HepG2 (cell line): ENCODE measurements around the gene SH3D19. TPM values are rescaled to one million over a fixed set of nuclear protein-coding genes. Genes with fewer than 3 reads are reported as not detected.

Experiments used
- ATAC-seq: fragments of 200-7000 bp; cut with Tn5 transposase; 3 replicates; pipeline ENCODE4 v1.9.1; 2020; ENCODE audit warnings: mild to moderate bottlenecking, moderate library complexity
- BruUV-seq: library from RNA; stranded (reverse); fragments of 400-500 nt; replicated peaks from 2 replicates; lab custom pipeline; 2021; lab: Mats Ljungman, UMichigan
- CTCF ChIA-PET: fragments of 300-600 bp; formaldehyde crosslinking; extraction: SDS; loops from one replicate; lab custom pipeline; 2021; ENCODE audit warnings: low total read pairs, inconsistent platforms, low intra/inter-chr PET ratio; lab: Yijun Ruan, JAX
- POLR2A ChIA-PET: fragments of 350-600 bp; sonication (Branson Sonifier 250); formaldehyde crosslinking; loops from one replicate; lab custom pipeline; 2020; ENCODE audit warnings: antibody characterized with exemption, inconsistent platforms; lab: Yijun Ruan, JAX
- DNase-seq: peaks from one replicate; pipeline ENCODE4 v3.0.0-alpha.2; 2015; ENCODE audit warnings: low spot score
- FAIRE-seq: peaks from 3 replicates; lab custom pipeline; 2011; peaks lifted over from hg19 to GRCh38; lab: Jason Lieb, UNC
- H2AFZ ChIP-seq: one replicate; pipeline ENCODE4 v1.6.1; 2011; ENCODE audit warnings: low read length, inconsistent platforms
- H3K27ac ChIP-seq: fragments of 300-600 bp; 3 replicates; pipeline ENCODE4 v1.8.0; 2011; ENCODE audit warnings: mixed run types, mild to moderate bottlenecking, mixed read lengths, low read length, inconsistent platforms; ENCODE audit not compliant: insufficient read depth; ENCODE audit errors: extremely low read length
- H3K27me3 ChIP-seq, 2 experiments: fragments of 200-600 bp in 1 of 2; 2 replicates in 1 of 2; 3 replicates in 1 of 2; pipeline versions ENCODE4 v1.6.0 to v1.8.0; 2011; ENCODE audit warnings: low read length in 2 of 2, mild to moderate bottlenecking in 2 of 2, moderate library complexity in 2 of 2, inconsistent platforms in 1 of 2; ENCODE audit not compliant: insufficient read depth in 2 of 2, control insufficient read depth in 1 of 2
- H3K36me3 ChIP-seq, 2 experiments: fragments of 200-600 bp in 1 of 2; replicated peaks in 1 of 2; 2 replicates in 1 of 2; 3 replicates in 1 of 2; pipeline versions ENCODE4 v1.5.1 to v1.8.0; 2011; ENCODE audit warnings: low read length in 2 of 2, inconsistent platforms in 1 of 2; ENCODE audit not compliant: insufficient read depth in 2 of 2, control insufficient read depth in 1 of 2
- H3K4me1 ChIP-seq: 2 replicates; pipeline ENCODE4 v1.5.1; 2012; ENCODE audit warnings: low read length, inconsistent platforms; ENCODE audit not compliant: insufficient read depth
- H3K4me2 ChIP-seq: 2 replicates; pipeline ENCODE4 v1.6.0; 2011; ENCODE audit warnings: low read depth, low read length, inconsistent platforms
- H3K4me3 ChIP-seq, 3 experiments: fragments of 200-600 bp in 1 of 3; sonication (generic), shearing (Covaris generic) in 1 of 3; replicated peaks in 1 of 3; 2 replicates each; pipeline ENCODE4 v1.5.1; 2011 to 2016; ENCODE audit warnings: low read length in 3 of 3, inconsistent platforms in 2 of 3, low read depth in 2 of 3, mild to moderate bottlenecking in 2 of 3, control low read depth in 1 of 3, mixed read lengths in 1 of 3; ENCODE audit not compliant: insufficient read depth in 1 of 3
- H3K79me2 ChIP-seq: one replicate; pipeline ENCODE4 v1.6.1; 2011; ENCODE audit warnings: low read length, inconsistent platforms; ENCODE audit not compliant: insufficient read depth
- H3K9ac ChIP-seq: 2 replicates; pipeline ENCODE4 v1.6.0; 2011; ENCODE audit warnings: mild to moderate bottlenecking, low read depth, low read length, inconsistent platforms; ENCODE audit not compliant: insufficient read depth
- H3K9me3 ChIP-seq: 2 replicates; pipeline ENCODE4 v1.5.1; 2012; ENCODE audit warnings: mild to moderate bottlenecking, low read length
- H4K20me1 ChIP-seq: 2 replicates; pipeline ENCODE4 v1.6.0; 2011; ENCODE audit warnings: inconsistent platforms, mild to moderate bottlenecking, low read length, moderate library complexity; ENCODE audit not compliant: insufficient read depth
- CREM ChIP-seq, 2 experiments: sonication (generic) in 1 of 2; formaldehyde crosslinking in 1 of 2; IDR thresholded peaks; 2 replicates each; pipeline versions ENCODE4 v1.4.0 to v1.6.1; 2016 to 2020; ENCODE audit warnings: antibody characterized with exemption in 1 of 2, mild to moderate bottlenecking in 1 of 2, missing genetic modification reagents in 1 of 2
- DNMT3B ChIP-seq: conservative IDR thresholded peaks from 2 replicates; pipeline ENCODE4 v1.6.1; 2016; ENCODE audit warnings: missing biosample characterization, control low read depth
- ELF1 ChIP-seq: sonication (generic); formaldehyde crosslinking; IDR thresholded peaks from 2 replicates; pipeline ENCODE4 v1.4.0; 2020; ENCODE audit warnings: missing genetic modification reagents
- ELF3 ChIP-seq: IDR thresholded peaks from 2 replicates; pipeline ENCODE4 v1.6.1; 2016; ENCODE audit warnings: missing genetic modification reagents, missing compliant biosample characterization
- ELK4 ChIP-seq: sonication (generic); formaldehyde crosslinking; IDR thresholded peaks from 2 replicates; pipeline ENCODE4 v1.9.0; 2021; ENCODE audit warnings: missing genetic modification reagents, borderline replicate concordance
- GABPA ChIP-seq, 2 experiments: IDR thresholded peaks; 2 replicates each; pipeline ENCODE4 v1.6.1; 2011 to 2016; ENCODE audit warnings: low read depth in 2 of 2, low read length in 1 of 2, missing biosample characterization in 1 of 2, missing genetic modification characterization in 1 of 2
- KLF6 ChIP-seq: IDR thresholded peaks from 2 replicates; pipeline ENCODE4 v1.8.0; 2016; ENCODE audit warnings: missing biosample characterization, missing genetic modification reagents
- MED8 ChIP-seq: sonication (generic); formaldehyde crosslinking; IDR thresholded peaks from 2 replicates; pipeline ENCODE4 v1.8.1; 2023; ENCODE audit warnings: mild to moderate bottlenecking, missing genetic modification reagents; ENCODE audit not compliant: insufficient replicate concordance
- POLR2AphosphoS5 ChIP-seq: IDR thresholded peaks from 2 replicates; pipeline ENCODE4 v1.6.1; 2012; ENCODE audit warnings: low read depth, low read length
- RBM22 ChIP-seq: fragments of 200-400 bp; formaldehyde crosslinking; optimal IDR thresholded peaks from 2 replicates; pipeline ENCODE3; 2017; ENCODE audit warnings: mild to moderate bottlenecking, low read length, moderate library complexity
- REL ChIP-seq: sonication (generic); formaldehyde crosslinking; conservative IDR thresholded peaks from 2 replicates; pipeline ENCODE4 v1.8.0; 2022; ENCODE audit warnings: mild to moderate bottlenecking, missing genetic modification reagents, moderate library complexity
- SMC3 ChIP-seq: IDR thresholded peaks from 2 replicates; pipeline ENCODE4 v1.6.1; 2011; ENCODE audit warnings: low read length, improper control_type of control experiment
- SP5 ChIP-seq: IDR thresholded peaks from 2 replicates; pipeline ENCODE4 v1.6.1; 2016; ENCODE audit warnings: low read depth, borderline replicate concordance
- TBX2 ChIP-seq: sonication (generic); formaldehyde crosslinking; IDR thresholded peaks from 2 replicates; pipeline ENCODE4 v1.5.0; 2020; ENCODE audit warnings: missing genetic modification reagents, mild to moderate bottlenecking, borderline replicate concordance
- TCF7L2 ChIP-seq: IDR thresholded peaks from 2 replicates; pipeline ENCODE4 v1.6.1; 2011; ENCODE audit warnings: mild to moderate bottlenecking, low read depth, low read length, moderate library complexity
- XBP1 ChIP-seq: sonication (generic); formaldehyde crosslinking; IDR thresholded peaks from 2 replicates; pipeline ENCODE4 v1.5.0; 2020; ENCODE audit warnings: missing genetic modification reagents
- ZBTB1 ChIP-seq: sonication (generic); formaldehyde crosslinking; IDR thresholded peaks from 2 replicates; pipeline ENCODE4 v1.4.0; 2020; ENCODE audit warnings: missing genetic modification reagents, borderline replicate concordance
- ZBTB7A ChIP-seq: sonication (generic); formaldehyde crosslinking; IDR thresholded peaks from 2 replicates; pipeline ENCODE4 v1.8.0; 2022; ENCODE audit warnings: mild to moderate bottlenecking, missing genetic modification reagents
- ZMYM3 ChIP-seq: sonication (generic); formaldehyde crosslinking; IDR thresholded peaks from 2 replicates; pipeline ENCODE4 v1.5.1; 2020; ENCODE audit warnings: mild to moderate bottlenecking, missing genetic modification reagents
- ZNF281 ChIP-seq: sonication (generic); formaldehyde crosslinking; IDR thresholded peaks from 2 replicates; pipeline ENCODE4 v1.4.0; 2020; ENCODE audit warnings: missing genetic modification reagents, borderline replicate concordance
- ZNF3 ChIP-seq: IDR thresholded peaks from 2 replicates; pipeline ENCODE4 v1.7.0; 2017; ENCODE audit warnings: inconsistent platforms
- ZNF556 ChIP-seq: sonication (generic); formaldehyde crosslinking; IDR thresholded peaks from 2 replicates; pipeline ENCODE4 v1.4.0; 2020; ENCODE audit warnings: mild to moderate bottlenecking, missing genetic modification reagents, borderline replicate concordance
- WGBS: methylation state at CpG from one replicate; pipeline ENCODE4 v1.1.6; 2017; ENCODE audit warnings: low lambda C conversion rate; 5-methylcytosine and 5-hydroxymethylcytosine counted together
- in situ Hi-C: cut with HindIII; loops from 2 replicates; pipeline ENCODE4 v1.10.0; 2017; ENCODE audit warnings: low pct_unique_long_range_greater_than_20kb; ENCODE audit not compliant: extremely low pct_ligation_motif_present
- intact Hi-C: fragments of 100-400 bp; cut with micrococcal nuclease; formaldehyde crosslinking; loops from one replicate; pipeline ENCODE4 v1.10.0; 2022; ENCODE audit not compliant: unreplicated experiment
- polyA plus RNA-seq, 8 experiments: library from polyadenylated mRNA; depleted of rRNA in 3 of 8; stranded (reverse) in 7 of 8; unstranded in 1 of 8; fragments of >200 nt; fragmentation: Illumina TruSeq in 4 of 8; extraction: Trizol in 4 of 8; gene quantifications; 2 replicates each; pipeline versions ENCODE4 v1.2.1 to v1.2.3, GENCODE V29; 2011 to 2016; ENCODE audit warnings: low read depth in 4 of 8, missing spikeins in 1 of 8, mixed read lengths in 1 of 8; ENCODE audit not compliant: insufficient read depth in 1 of 8
- total RNA-seq, 5 experiments: library from RNA; depleted of rRNA; stranded (reverse); fragments of >200 nt; fragmentation: Illumina TruSeq; extraction: Trizol; gene quantifications; 2 replicates each; pipeline ENCODE4 v1.2.3, GENCODE V29; 2016; ENCODE audit warnings: low read depth in 1 of 5

Gene SH3D19
- total and polyA plus RNA-seq, 2 of the 13 experiments (the other 11 are each of a cell fraction or from before 2014, with no cell fraction given), result 31.2 to 38.0 TPM

- WGBS, result 0% methylated on average over 12 of the region's 12 CpGs
- ChIA-PET POLR2A (interaction anchor here (0.7 to 3.7 kb wide), 23 partner anchors 9 to 118 kb away, joined by 3 to 49 read pairs (median 9); partner anchors contain the start of genes FHIP1A and PRSS48), CTCF (no interaction called here)
- H3K79me2 ChIP-seq, result peaks cover 51% of the 10 kb centered on the region
- peak; percentile 99 for DNase-seq
- no peaks in the 10 kb centered on the region for H3K9me3 ChIP-seq
- peak; percentile 36 for FAIRE-seq
- H3K4me1 ChIP-seq, result peaks cover 69% of the 10 kb centered on the region
- H3K27ac ChIP-seq, result peak overlapping the region; percentile 100
- peaks cover 0 to 10% of the 10 kb centered on the region in 2 experiments; a peak in 3 of 5 replicates for H3K36me3 ChIP-seq
- BruUV-seq, result TSS peak; percentile 56
- H2AFZ ChIP-seq, result no peak overlapping the region
- H3K4me2 ChIP-seq, result peak overlapping the region; percentile 86
- ATAC-seq, result peak; percentile 58
- peaks cover 21% of the 10 kb centered on the region for H4K20me1 ChIP-seq
- H3K27me3 ChIP-seq, result no peaks in the 10 kb centered on the region
- peak overlapping the region; percentile 99 for H3K9ac ChIP-seq
- intact Hi-C loops, result loop anchor here (1.0 to 5.0 kb wide), 2 partner anchors 47 to 84 kb away; partner anchors contain the start of gene PRSS48
- in situ Hi-C loops, result no loop called here
- peak overlapping the region; percentile 80 to 84 (median 83) for H3K4me3 ChIP-seq
- TF ChIP-seq ELF1 (CRISPR knock-in tag) (peak; percentile 56), ZNF281 (CRISPR knock-in tag) (peak; percentile 92), ELK4 (CRISPR knock-in tag) (no peak), XBP1 (CRISPR knock-in tag) (0 out of 2 replicates have a peak, but pooled peaks have one; percentile 40), SP5 (peak; percentile 71; the same call in 1 of the 2 replicates), CREM (IDR thresholded peaks at IDR 0.05) (peak; percentile 81), CREM (CRISPR knock-in tag; IDR thresholded peaks at IDR 0.05) (no peak), ZMYM3 (CRISPR knock-in tag) (no peak), TBX2 (CRISPR knock-in tag) (peak; percentile 86), DNMT3B (CRISPR knock-in tag) (no peak), GABPA (IDR thresholded peaks at IDR 0.05; ENCODE audit: low read depth, low read length) (no peak), GABPA (CRISPR knock-in tag; IDR thresholded peaks at IDR 0.05; ENCODE audit: low read depth) (0 out of 2 replicates have a peak, but pooled peaks have one; percentile 11), POLR2AphosphoS5 (peak; percentile 40; the same call in 1 of the 2 replicates), ELF3 (CRISPR knock-in tag) (peak; percentile 10; the same call in 1 of the 2 replicates), MED8 (peak; percentile 14), TCF7L2 (peak; percentile 67), SMC3 (no peak), ZBTB1 (CRISPR knock-in tag) (no peak), RBM22 (peak; percentile 37), ZNF556 (CRISPR knock-in tag) (no peak), ZBTB7A (CRISPR knock-in tag) (0 out of 2 replicates have a peak, but pooled peaks have one; percentile 9), KLF6 (CRISPR knock-in tag) (no peak), ZNF3 (peak; percentile 2; the same call in 1 of the 2 replicates), REL (CRISPR knock-in tag) (no peak)
Observed at GRCh38 chr4:151324124-151324751, 1.2 kb downstream of the SH3D19 start.
